SK-N-DZ (cell line): ENCODE measurements around the gene DUSP2. TPM values are rescaled to one million over a fixed set of nuclear protein-coding genes. Genes with fewer than 3 reads are reported as not detected.

Experiments used
- DNase-seq: peaks from one replicate; pipeline ENCODE4 v3.0.0-alpha.2; 2015; ENCODE audit warnings: low spot score
- polyA plus RNA-seq, 2 experiments: library from polyadenylated mRNA; depleted of rRNA; stranded (reverse); fragments of >200 nt; gene quantifications; 2 replicates each; pipeline ENCODE4 v1.2.3, GENCODE V29; 2014

DUSP2 gene, protein sequence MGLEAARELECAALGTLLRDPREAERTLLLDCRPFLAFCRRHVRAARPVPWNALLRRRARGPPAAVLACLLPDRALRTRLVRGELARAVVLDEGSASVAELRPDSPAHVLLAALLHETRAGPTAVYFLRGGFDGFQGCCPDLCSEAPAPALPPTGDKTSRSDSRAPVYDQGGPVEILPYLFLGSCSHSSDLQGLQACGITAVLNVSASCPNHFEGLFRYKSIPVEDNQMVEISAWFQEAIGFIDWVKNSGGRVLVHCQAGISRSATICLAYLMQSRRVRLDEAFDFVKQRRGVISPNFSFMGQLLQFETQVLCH
- polyA plus RNA-seq (2014; cell fraction: cytosol; rRNA removed): 4.1 and 8.1 TPM in 2 replicates
- 40.0 and 55.5 TPM in 2 replicates for polyA plus RNA-seq (2014; cell fraction: nucleus; rRNA removed)

DNA sequence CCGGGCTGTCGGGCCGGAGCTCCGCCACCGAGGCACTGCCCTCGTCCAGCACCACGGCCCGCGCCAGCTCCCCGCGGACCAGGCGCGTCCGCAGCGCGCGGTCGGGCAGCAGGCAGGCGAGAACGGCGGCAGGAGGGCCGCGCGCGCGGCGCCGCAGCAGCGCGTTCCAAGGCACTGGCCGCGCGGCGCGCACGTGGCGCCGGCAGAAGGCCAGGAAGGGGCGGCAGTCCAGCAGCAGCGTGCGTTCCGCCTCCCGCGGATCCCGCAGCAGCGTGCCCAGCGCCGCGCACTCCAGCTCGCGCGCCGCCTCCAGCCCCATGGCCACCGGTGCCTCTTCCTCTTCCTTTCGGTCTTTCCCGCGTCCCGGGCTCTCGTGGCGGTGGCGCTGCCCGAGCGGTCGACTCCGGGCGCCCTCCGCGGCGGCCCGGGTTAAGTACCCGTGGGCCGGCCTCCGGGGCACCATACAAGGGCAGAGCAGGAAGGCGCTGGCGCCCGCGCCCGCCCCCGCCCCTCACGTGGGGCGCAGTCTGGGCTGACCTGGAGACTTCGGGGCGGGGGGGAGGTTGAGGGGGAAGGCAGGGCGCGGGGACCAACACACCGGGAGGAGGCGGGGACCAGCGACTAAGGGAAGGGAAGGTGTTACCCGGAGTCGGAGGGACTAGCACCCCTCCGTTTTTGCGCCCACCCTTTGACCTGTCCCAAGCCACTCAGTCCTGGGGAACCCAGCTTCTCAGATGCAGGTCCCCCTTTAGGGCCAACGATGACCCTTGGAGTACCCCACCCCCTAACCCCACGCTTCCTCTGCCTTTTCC, at the start of gene DUSP2:
TSS of gene DUSP2 (minus strand) at position 405 of the 812 bp plus-strand sequence. CDS start at position 319, 86 bp downstream.
- DNase-seq: no peak

DNA sequence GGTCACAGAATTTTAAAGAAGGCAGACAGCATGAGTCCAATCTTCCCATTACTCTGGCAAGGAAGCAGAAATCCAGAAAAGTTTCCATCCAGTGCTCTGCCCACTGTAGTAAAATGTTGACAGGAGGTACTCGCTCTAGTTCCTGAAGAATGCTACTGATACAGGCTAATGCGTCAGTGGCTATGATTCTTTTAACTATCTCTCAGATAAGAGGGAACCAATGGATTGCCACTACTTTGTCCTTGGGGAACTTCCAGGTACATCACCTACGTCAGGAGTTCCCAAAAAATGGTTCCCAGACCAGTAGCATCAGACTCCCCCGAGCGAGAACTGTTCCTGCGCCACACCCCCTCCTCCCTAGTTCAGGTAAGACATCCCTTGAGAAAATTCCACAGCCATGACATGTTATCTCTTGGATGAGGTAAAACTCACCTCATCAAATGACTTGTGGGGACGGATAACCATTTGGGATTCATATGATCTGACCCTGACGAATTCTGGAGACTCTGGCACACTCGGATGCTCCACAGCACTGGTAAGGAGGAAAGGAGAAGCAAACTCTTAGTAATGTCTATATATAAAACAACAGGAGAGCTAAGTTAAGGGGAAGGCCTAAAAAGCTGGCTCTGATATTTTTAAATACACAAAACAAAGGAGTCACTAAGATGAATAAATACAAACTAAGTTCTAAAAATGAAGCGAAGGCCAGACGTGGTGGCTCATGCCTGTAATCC, 46.9 kb upstream of the DUSP2 start:
- DNase-seq: no peak

DNA sequence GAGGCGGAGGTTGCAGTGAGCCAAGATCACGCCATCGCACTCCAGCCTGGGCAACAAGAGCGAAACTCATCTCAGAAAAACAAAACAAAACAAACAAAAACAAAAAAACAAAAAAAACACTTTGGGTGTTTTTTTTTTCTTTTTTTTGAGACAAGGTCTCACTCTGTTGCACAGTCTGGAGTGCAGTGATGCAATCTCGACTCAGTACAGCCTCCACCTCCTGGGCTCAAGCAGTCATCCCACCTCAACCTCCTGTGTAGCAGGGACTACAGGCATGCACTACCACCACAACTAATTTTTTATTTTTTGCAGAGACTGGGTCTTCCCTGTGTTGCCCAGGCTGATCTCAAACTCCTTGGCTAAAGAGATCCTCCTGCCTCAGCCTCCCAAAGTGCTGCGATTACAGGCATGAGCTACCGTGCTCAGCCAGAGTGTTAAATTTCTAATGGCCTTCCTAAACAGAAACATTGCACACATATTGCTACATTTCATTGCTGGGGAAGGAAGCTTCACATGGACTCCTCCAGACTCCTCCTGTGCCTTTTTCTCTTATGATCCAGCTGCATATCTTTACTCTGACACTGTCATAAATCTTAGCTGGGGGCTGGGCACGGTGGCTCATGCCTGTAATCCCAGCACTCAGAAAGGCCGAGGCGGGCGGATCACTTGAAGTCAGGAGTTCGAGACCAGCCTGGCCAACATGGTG, 43.7 kb upstream of the DUSP2 start:
- no peak for DNase-seq

DNA sequence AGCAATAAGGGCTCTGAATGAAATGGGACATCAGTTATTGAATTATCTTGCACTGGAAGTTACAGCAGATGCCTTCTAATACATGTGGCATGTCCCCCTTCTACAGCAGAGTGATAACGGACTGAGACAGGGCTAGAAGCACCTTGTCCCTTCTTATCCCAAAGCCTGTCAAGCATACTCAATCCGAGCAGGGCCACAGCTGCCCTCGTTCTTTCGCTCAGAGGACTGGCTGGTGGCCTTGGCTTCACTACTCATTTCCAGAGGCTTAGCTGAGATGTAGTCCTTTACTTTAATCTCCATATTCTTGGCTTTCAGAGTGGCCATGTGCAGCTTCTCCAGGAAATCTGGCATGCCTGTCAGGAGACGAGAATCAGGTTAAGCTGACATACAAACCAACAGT, 41.3 kb upstream of the DUSP2 start:
- DNase-seq: no peak

DNA sequence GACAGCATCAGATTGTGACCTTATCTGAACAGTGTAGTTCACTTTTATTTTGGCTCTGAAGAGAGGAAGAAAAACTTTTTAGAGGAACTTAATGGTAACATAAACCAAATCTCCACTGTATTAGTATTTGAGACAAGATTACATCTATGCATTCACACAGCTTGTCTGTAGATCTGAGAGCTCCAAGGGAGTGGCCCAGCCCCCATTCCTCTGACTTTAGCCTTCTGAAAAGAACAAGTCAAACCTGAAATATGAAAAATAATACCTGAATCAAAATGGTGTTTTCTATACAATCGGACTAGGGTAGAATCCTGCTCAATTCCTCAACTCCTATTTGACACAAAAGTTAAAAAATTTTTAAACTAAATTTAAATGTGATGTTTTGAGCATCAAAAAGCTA, 40.3 kb upstream of the DUSP2 start:
- DNase-seq: no peak

DNA sequence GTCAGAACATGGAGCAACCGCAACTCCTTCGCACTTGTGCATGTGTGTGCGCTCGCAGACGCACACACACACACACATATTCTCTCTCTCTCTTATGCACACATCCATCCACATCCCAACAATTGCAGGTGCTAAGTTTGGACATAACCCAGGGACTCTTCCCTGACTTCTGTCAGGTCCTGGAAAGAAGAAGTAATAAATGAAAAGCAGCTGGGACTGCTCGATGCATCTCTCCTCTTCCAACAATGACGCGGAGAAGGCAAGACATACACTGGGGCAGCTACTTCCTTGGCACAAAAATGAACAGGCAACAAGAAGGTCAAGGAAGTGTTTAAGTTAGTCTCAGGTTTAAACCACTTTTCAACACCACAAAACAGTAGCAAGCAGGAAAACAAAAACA, 39.7 kb upstream of the DUSP2 start:
- DNase-seq: no peak

DNA sequence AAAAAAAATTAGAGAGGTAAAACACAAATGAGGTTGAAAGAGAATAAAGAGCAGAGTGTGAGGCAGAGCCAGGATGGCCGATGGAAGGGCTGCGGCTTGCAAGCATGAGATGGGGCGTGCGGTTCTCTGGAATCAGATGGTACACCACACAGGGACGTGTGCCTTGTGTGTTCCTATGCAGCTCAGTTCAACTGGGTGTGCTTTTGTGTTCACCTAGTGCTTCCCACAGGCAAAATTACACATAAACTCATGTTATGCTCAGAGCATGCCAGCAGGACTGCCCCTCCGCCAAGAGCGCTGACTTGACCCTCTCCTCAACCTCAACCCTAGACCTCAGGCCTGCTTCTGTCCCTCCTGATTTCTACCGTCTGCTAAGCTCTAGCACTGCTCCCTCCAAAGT, 38.9 kb upstream of the DUSP2 start:
- DNase-seq: no peak

DNA sequence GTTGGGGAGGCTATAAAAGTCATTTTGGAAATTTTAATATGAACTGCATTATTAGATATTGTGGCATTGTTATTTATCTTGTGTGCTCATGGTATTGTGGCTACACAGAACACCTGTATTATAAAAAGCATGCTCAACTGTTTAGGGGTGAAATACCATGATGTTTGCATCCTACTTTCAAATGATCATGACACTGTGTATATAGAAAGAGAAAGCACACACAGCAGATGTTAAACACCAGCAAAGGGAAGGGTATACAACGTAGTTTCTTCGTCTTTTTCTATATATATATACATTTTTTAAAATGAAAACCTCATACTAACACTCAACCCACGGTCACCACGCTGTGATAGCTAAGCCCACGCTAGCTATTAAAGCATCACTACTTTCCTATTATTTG, 36.3 kb upstream of the DUSP2 start:
- no peak for DNase-seq

DNA sequence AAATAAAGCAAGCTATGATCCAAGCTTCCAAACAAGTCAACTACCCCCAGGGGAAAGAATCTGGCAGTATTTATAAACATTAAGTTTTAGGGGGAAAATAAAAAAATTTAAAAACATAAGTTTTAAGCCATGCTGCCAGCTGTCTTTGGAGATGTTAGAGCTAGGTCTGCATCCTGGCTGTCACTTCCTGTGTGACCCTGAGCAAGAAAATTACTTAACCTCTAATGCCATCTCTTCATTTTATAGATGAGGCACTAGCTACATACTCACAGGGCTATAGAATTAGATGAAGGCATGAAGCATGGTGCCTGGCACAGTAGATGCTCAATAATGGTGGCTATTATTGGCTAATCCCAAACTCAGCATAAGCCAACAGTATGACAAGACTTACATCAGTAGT, 35.3 kb upstream of the DUSP2 start:
- no peak for DNase-seq

DNA sequence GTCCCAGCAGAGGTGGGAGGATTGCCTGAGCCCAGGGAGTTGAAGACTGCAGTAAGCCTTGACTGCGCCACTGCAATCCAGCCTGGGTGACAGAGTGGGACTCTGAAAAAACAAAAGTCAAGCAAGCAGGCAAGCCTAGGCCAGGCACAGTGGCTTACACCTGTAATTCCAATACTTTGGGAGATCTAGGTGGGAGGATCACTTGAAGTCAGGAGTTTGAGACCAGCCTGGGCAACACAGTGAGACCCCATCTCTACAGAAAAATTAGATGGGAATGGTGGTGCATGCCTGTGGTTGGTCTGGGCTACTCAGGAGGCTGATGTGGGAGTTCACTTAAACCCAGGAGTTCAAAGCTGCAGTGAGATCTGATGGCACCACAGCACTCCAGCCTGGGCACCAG, 34.8 kb upstream of the DUSP2 start:
- DNase-seq: no peak

DNA sequence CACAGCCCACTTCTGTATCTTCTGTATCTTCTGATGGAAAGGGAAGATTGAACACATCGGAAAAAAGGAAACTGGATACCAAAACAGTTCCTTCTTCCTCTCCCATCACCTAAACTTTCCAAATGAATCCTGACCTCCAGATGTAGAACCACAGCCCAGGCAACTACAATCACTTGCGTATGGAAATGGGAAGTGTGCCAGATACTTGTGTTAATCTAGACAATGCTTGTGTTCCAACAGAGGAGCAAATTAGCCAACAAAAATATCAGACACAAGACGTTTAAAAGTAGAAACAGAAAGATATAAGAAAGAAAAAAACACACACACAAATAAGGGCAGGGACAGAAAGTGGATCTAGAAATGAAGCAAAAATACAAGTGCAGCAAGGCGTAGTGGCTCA, 31.4 kb upstream of the DUSP2 start:
- DNase-seq: no peak

DNA sequence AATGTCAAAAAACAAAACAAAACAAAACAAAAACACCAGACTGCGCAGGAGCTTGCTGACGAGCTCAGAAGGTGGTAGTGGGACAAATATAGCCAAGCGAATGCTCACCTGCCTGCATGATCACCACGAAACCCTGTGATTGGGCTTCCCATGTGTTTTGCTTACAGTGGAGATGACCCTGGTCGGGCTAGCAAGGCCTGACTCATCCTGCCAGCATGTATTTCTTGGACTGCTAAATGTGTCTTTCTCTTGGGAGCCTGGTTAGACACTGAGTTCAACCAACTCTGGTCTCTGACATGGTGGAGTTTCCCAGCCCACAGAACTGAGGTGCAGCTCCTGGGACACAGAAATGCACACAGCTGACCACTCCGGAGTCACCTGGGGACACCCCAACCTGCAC, 30.7 kb upstream of the DUSP2 start:
- DNase-seq: no peak

DNA sequence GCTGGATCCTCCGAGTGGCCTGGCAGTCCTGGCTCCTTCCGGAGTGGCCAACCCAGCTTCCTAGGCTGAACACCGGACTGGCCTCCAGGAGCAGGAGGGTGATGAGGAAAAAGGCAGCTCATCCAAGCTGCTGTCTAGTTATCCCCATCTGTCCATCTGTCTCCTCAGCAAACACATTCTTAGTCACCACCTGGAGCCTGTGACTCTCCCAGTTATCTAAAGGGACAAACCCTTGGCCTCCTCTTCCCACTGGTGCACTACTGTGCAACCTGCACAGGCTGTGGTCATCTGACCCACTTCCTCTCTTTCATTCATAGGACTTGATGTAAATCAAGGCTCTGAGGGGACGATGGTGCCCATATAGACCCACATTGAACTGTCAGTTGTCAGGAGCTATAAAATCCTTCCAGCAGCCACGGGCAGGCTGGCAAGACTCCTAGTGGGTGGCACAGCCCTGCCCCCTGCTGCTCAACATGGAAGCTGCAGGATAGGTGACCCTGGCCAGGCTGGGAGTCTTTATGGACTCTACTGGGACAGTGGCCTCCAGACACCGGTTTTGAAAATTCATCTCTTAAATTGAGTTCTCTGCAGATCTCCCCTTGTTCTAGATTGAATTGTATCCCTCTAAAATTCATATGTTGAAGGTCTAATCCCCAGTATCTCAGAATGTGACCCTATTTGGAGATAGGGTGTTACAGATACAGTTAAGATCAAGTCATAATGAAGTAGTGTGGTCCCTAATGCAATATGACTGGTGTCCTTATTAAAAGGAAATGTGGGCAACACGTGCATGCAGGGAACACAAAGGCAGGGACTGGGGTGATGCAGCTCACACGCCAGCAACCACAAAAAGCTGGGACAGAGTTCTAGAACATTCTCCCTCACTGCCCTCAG, 29.3 kb upstream of the DUSP2 start:
- DNase-seq: peak; percentile 78

DNA sequence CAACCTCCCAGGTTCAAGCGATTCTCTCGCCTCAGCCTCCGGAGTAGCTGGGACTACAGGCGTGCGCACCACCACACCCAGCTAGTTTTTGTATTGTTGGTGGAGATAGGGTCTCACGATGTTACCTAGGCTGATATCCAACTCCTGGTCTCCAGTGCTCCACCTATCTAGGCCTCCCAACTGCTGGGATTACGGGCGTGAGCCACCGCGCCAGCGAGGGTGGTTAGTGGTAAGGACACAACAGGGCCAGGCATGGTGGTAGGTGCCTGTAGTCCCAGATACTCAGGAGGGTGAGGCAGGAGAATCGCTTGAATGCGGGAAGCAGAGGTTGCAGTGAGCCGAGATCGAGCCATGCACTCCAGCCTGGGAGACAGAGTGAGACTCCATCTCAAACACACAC, 26.6 kb upstream of the DUSP2 start:
- DNase-seq: no peak

DNA sequence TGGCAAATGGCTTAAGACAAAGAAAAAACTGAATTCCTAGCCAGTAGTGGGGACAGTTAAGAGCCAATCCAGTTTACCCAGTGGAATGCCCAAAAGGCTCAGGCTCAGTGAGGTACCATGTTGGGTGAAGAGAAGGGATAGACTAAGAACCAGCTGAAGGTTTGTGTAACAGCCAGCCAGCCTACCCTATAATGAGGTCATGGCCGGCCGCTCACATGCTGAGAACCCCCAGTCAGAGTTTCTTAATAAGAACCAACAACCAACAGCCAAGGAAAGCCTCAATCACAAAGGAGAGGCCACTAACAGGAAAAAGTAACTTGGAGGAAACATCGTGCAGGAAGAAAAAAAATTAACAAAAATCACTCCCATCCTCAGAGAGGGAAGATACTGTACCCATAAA, 25.4 kb upstream of the DUSP2 start:
- DNase-seq: no peak

DNA sequence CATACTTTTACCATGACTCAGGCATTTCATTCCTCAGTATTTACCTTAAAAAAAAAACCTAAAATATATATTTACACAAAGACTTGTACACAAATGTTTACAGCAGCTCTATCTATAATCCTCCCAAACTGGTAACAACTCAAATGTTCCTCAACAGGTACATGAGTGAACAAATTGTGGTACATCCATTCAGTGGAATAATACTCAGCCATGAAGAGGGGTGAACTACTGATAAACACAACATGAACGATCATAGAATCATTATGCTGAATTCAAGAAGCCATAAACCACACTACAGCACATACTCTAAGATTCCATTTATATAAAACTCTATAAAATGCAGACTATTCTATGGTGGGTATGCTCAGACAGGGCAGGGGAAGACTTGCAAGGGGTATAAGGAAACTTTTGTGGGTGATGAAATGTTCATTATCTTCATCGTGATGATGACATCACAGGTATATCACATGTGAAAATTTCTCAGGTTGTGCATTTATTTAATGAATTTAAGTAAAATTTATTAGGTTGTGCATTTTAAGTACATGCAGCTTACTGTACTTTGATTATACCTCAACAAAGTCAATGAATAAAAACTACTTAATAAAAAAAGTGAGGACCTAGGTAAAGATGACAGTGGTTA, 24.7 kb upstream of the DUSP2 start:
- no peak for DNase-seq

DNA sequence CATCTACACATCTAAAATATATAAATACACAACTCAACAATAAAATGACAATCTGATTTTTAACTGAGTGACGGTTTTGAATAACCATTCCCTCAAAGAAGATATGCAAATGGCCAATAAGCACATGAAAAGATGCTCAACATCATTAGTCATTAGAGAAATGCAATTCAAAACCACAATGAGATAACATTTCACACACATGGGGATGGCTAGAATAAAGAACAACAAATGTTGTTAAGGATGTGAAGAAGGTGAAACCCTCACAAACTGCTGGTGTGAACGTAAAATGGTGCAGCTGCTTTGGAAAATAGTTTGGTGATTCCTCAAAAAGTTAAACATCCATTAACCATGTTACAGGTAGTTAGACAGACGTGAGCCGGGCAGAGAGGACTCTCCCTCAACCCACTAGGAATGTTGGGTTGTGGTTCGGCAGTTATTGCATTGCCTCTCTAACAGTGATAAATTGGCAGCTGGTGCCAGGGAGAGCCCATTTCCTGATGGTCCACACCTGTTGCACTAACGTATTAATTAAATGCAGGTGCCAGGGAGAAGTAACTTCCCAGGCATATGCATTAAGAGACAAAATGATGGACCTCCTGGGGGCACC, 22.3 kb upstream of the DUSP2 start:
- no peak for DNase-seq

DNA sequence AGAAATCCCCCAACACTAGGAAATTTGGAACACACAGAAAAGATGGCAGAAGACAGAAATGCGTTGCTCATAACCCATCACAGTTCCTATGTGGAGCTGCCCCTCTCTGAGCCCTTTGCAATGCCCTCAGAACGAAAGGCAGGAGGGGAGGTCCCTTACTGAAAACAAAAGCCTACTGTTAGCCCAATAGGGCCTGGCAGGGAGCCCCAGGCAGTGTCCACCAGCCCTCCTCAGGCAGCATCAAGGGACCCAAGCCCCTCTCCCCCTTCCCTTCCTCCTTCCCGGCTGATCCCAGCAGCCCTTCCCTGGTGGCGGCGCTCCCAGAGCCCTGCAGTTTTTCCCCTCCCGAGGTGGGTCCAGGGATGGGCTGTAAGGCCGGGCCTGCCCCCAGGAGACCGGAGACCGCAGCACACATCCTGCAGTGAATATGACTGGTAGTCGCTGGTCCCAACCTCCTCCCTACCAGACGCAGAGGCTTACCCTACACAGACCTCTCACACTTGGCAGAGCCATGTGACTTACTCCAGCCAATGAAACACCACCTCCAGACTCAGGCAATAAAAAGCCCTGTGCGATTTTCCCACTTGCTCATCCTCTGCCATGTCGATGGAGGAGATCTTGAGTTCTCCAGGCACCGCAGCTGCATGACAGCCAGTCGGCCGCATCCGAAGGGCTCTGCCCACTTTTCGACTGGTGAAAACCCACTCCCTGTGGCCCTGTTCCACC, 19.4 kb upstream of the DUSP2 start:
- DNase-seq: peak; percentile 91
